ENCODE results near the gene GANAB. TPM values are rescaled to one million over a fixed set of nuclear protein-coding genes. Genes with fewer than 3 reads are reported as not detected.
A peak's percentile ranks its signal among the peaks of the same experiment; 100 is the strongest.
"Not testable (repeated sequence)": the region's sequence is repeated elsewhere in the genome, so short reads cannot be mapped to it uniquely, and the experiment has no call there.

The GANAB gene
- 100 to 1,000 TPM; 310 to 312 TPM for total RNA-seq

DNA sequence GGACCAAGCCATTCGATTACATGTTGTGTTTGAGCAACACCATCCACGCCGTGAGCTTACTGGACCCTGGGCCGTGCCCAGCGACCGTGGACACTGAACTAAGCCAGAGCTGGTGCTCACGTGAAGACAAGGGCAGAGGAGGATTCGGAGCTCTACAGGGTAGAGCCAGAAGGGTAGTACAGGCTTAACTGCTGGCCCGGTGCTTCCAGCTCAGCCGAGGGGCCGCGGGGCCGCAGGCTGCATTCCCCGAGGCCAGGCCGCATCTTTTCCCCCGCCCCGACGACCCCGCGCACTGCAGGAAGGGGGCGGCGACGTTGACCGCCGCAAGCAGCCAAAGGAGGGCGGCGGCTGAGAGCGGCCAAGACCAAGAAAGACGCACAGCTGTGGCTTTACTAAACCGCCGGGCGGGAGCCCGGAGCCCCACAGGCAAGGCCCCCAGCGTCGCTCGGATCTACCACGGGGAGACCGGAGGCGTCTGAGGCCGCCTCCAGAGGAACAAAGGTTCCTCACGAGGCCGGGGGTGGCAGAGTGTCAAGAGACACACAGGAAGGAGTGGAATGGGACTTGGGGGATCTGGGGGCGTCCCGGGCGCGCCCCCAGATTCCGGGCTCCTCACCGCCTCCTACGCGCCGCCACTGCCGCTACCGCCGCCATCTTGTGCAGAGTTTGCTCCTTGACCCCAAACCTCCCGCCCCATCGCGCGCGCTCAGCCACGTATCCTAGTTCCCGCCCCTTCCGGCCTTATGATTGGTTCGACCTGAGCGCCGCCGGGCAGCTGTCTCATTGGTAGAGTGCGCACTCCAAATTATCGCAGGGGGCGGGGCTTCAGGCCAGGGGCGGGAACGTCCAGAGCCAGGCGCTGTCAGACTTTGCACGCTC lies at the start of gene GANAB:
GANAB (minus strand) TSS at position 668 of the 879 bp plus-strand sequence; CDS start at position 654, 14 bp downstream.
- ATAC-seq (replicated peaks in 1 of 2) (peak; percentile 98 to 99), DNase-seq (peak; percentile 99 to 100)
- no peaks in the 10 kb centered on the region for H3K27me3 Mint-ChIP-seq (ENCODE audit: low read depth)
- H3K36me3 Mint-ChIP-seq (ENCODE audit: insufficient read depth in 2 of 2): peaks cover 5 to 7% of the 10 kb centered on the region in 2 donors
- peaks cover 42% of the 10 kb centered on the region for H3K4me1 Mint-ChIP-seq (ENCODE audit: low read depth)
- H3K9me3 Mint-ChIP-seq: no peaks in the 10 kb centered on the region
- H3K4me3 Mint-ChIP-seq: peak within 1 kb of the TSS; percentile 97 to 99
- peak within 1 kb of the TSS; percentile 90 for H3K27ac Mint-ChIP-seq

GRCh38 chr11:62694455-62695167 lies 48.2 kb upstream of the GANAB start:
- Mint-ChIP-seq H3K27me3 (ENCODE audit: low read depth) (no peaks in the 10 kb centered on the region), H3K36me3 (ENCODE audit: insufficient read depth in 2 of 2) (peaks cover 0 to 6% of the 10 kb centered on the region in 2 donors), H3K27ac (no peak overlapping the region), H3K9me3 (no peaks in the 10 kb centered on the region), H3K4me3 (no peak overlapping the region), H3K4me1 (ENCODE audit: low read depth) (peaks cover 8% of the 10 kb centered on the region)
- DNase-seq (peak; percentile 79 to 81), ATAC-seq (replicated peaks in 1 of 2) (peak; percentile 85 to 91)

GRCh38 chr11:62693624-62694023 lies 47.2 kb upstream of the GANAB start:
- H3K36me3 Mint-ChIP-seq (ENCODE audit: insufficient read depth in 2 of 2); H3K27ac Mint-ChIP-seq; H3K4me1 Mint-ChIP-seq (ENCODE audit: low read depth); H3K9me3 Mint-ChIP-seq; DNase-seq; ATAC-seq (replicated peaks in 1 of 2); H3K27me3 Mint-ChIP-seq (ENCODE audit: low read depth); H3K4me3 Mint-ChIP-seq: not testable (repeated sequence)

DNA sequence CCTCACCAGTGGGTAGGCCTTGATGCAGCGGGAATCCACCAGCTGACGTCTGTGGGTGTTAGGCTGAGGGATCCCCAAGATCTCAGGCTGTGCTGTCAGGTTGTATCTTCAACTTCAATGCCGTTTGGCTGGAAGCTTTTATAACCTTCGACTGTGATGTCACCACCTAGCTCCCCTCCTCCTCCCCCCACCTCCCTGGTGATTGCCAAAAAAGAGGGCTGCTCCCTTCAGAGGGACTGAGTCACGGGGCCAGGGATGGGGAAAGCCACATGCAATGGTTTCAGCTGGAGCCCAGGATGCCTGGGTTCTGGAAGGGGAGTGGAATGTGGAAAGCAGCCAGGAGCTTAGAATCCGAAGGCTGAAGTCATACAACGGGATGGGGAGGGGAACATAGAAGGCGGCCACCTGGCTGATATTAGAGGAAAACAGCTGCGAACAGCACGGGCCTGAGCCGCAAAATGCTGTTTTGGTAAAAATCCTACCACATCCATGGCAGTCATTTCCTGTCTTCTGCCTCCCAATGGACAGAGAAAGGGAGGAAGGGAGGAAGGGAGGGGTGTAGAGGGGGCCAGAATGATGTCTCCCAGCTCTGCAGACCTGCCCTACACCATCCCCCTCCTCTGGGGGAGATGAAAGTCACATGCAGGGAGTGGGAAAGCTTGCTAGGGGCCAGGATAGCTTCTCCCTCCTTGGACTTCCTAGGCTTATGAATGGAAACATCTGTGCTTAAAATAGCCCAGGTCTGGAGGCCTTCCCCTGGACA lies 43.2 kb upstream of the GANAB start, which contains the start of gene LRRN4CL:
LRRN4CL (minus strand) TSS at position 110 of the 763 bp plus-strand sequence. CDS start 1,022 bp downstream, outside the sequence.
- H3K27me3 Mint-ChIP-seq (ENCODE audit: low read depth): no peaks in the 10 kb centered on the region
- no peak for ATAC-seq (replicated peaks in 1 of 2)

GRCh38 chr11:62688491-62688890 lies 42.1 kb upstream of the GANAB start:
- Mint-ChIP-seq H3K27ac (no peak overlapping the region), H3K36me3 (ENCODE audit: insufficient read depth in 2 of 2) (no peaks in the 10 kb centered on the region)
- no peak for ATAC-seq (replicated peaks in 1 of 2)

More for the DNA sequence above, 43.2 kb upstream of the GANAB start, which contains the start of gene LRRN4CL:
- H3K36me3 Mint-ChIP-seq (ENCODE audit: insufficient read depth in 2 of 2): peaks cover 0 to 2% of the 10 kb centered on the region in 2 donors
- no peak for DNase-seq
- no peak within 1 kb of the TSS for H3K4me3 Mint-ChIP-seq
- H3K27ac Mint-ChIP-seq: no peak within 1 kb of the TSS
- H3K4me1 Mint-ChIP-seq (ENCODE audit: low read depth): peaks cover 3% of the 10 kb centered on the region
- no peaks in the 10 kb centered on the region for H3K9me3 Mint-ChIP-seq

DNA sequence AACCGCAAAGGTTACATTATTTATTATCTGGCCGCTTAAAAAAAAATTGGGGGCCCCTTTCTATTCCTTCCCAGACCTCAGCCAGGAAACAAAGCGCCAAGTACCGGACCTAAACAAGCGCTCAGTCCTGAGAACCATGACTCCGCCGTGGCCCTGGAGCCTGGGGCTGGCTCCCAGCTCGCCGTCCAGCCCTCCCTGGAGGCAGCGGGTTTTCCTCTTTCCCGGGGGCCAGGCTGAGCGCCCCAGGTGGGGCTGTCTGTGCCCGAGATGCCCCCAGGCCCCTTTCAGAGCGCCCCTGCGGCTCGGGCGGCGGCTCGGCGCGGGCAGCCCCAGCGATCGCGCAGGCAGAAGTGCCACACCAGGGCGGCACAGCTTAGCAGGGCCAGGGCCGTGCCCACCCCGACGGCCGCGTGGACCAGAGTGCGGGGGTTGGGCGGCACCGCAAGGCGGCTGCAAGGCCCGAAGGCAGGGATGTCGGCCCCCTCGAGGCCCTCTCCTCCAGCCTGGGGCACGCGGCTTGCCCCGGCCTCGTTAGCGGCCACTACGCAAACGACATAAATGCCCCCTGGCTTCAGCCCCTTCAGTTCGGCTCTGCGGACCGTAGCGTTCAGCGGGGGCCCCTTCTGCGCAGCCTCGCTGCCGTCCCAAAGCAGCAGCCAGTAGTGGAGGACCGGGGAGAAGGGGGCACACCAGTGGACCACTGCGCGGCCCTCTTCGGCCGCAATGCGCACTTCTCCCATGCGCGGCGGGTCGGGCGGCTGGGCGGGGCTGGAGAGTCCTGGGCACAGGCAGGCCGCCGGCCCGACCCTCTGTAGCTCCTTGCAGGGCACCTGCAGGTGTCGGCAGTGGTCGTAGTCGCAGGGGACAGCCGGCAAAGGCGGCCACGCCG lies 41.3 kb upstream of the GANAB start:
- H3K9me3 Mint-ChIP-seq: no peaks in the 10 kb centered on the region
- DNase-seq (no peak), ATAC-seq (replicated peaks in 1 of 2) (no peak)
- H3K27me3 Mint-ChIP-seq (ENCODE audit: low read depth): no peaks in the 10 kb centered on the region
- H3K4me1 Mint-ChIP-seq (ENCODE audit: low read depth): no peaks in the 10 kb centered on the region
- H3K4me3 Mint-ChIP-seq: no peak overlapping the region
- no peaks in the 10 kb centered on the region for H3K36me3 Mint-ChIP-seq (ENCODE audit: insufficient read depth in 2 of 2)
- H3K27ac Mint-ChIP-seq: no peak overlapping the region

More at GRCh38 chr11:62688491-62688890, 42.1 kb upstream of the GANAB start:
- no peaks in the 10 kb centered on the region for H3K9me3 Mint-ChIP-seq
- no peak overlapping the region for H3K4me3 Mint-ChIP-seq
- DNase-seq: no peak
- no peaks in the 10 kb centered on the region for H3K4me1 Mint-ChIP-seq (ENCODE audit: low read depth)
- no peaks in the 10 kb centered on the region for H3K27me3 Mint-ChIP-seq (ENCODE audit: low read depth)

DNA sequence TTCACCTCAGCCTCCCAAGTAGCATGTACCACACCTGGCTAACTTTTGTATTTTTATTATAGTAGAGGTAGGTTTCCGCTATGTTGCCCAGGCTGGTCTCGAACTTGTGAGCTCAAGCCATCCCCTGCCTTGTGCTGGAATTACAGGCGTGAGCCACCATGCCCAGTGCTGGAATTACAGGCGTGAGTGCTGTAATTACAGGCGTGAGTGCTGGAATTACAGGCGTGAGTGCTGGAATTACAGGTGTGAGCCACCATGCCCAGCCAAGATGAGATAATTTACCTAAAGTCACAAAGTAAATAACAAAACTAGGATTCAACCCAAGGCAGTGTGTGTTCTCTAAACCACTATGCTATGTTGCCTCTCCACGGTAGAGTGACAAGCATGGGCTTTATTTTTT lies 36.1 kb upstream of the GANAB start:
- H3K27ac Mint-ChIP-seq: no peak overlapping the region
- H3K4me3 Mint-ChIP-seq: no peak overlapping the region
- H3K4me1 Mint-ChIP-seq (ENCODE audit: low read depth): peaks cover 29% of the 10 kb centered on the region
- DNase-seq (no peak), ATAC-seq (replicated peaks in 1 of 2) (no peak)
- peaks cover 2 to 6% of the 10 kb centered on the region in 2 donors for H3K36me3 Mint-ChIP-seq (ENCODE audit: insufficient read depth in 2 of 2)
- no peaks in the 10 kb centered on the region for H3K27me3 Mint-ChIP-seq (ENCODE audit: low read depth)
- H3K9me3 Mint-ChIP-seq: no peaks in the 10 kb centered on the region

- Mint-ChIP-seq H3K4me1 (ENCODE audit: low read depth) (peaks cover 44% of the 10 kb centered on the region), H3K4me3 (peak overlapping the region; percentile 65 to 76), H3K27me3 (ENCODE audit: low read depth) (no peaks in the 10 kb centered on the region), H3K9me3 (no peaks in the 10 kb centered on the region), H3K36me3 (ENCODE audit: insufficient read depth in 2 of 2) (peaks cover 5 to 11% of the 10 kb centered on the region in 2 donors), H3K27ac (peak overlapping the region; percentile 84)
- DNase-seq: peak; percentile 49 to 60
- ATAC-seq (replicated peaks in 1 of 2): peak; percentile 77
Observed at GRCh38 chr11:62680825-62681240, 34.4 kb upstream of the GANAB start.

GRCh38 chr11:62678770-62679696 lies 32.6 kb upstream of the GANAB start, which contains the start of gene UBXN1:
TSS of gene UBXN1 (minus strand) at chr11:62679073. CDS start at chr11:62678923, 150 bp downstream.
- no peaks in the 10 kb centered on the region for H3K9me3 Mint-ChIP-seq
- H3K4me1 Mint-ChIP-seq (ENCODE audit: low read depth): peaks cover 50% of the 10 kb centered on the region
- no peaks in the 10 kb centered on the region for H3K27me3 Mint-ChIP-seq (ENCODE audit: low read depth)
- ATAC-seq (replicated peaks in 1 of 2) (peak; percentile 90 to 93), DNase-seq (peak; percentile 86 to 89)
- peak within 1 kb of the TSS; percentile 93 for H3K27ac Mint-ChIP-seq
- peaks cover 7 to 16% of the 10 kb centered on the region in 2 donors for H3K36me3 Mint-ChIP-seq (ENCODE audit: insufficient read depth in 2 of 2)
- peak within 1 kb of the TSS; percentile 76 to 80 for H3K4me3 Mint-ChIP-seq

GRCh38 chr11:62678433-62678769 lies 32.0 kb upstream of the GANAB start:
- H3K27me3 Mint-ChIP-seq (ENCODE audit: low read depth): no peaks in the 10 kb centered on the region
- DNase-seq (no peak), ATAC-seq (replicated peaks in 1 of 2) (peak in 1 of 2 donors; percentile 4)
- peak overlapping the region; percentile 93 for H3K27ac Mint-ChIP-seq
- H3K4me3 Mint-ChIP-seq: peak overlapping the region; percentile 76 to 80
- no peaks in the 10 kb centered on the region for H3K9me3 Mint-ChIP-seq
- peaks cover 7 to 18% of the 10 kb centered on the region in 2 donors for H3K36me3 Mint-ChIP-seq (ENCODE audit: insufficient read depth in 2 of 2)
- H3K4me1 Mint-ChIP-seq (ENCODE audit: low read depth): peaks cover 54% of the 10 kb centered on the region

- no peak for DNase-seq
- ATAC-seq (replicated peaks in 1 of 2): no peak
- peaks cover 58% of the 10 kb centered on the region for H3K4me1 Mint-ChIP-seq (ENCODE audit: low read depth)
Observed at GRCh38 chr11:62677714-62678113, 31.3 kb upstream of the GANAB start.

More at GRCh38 chr11:62677714-62678113, 31.3 kb upstream of the GANAB start:
- no peaks in the 10 kb centered on the region for H3K9me3 Mint-ChIP-seq
- peaks cover 7 to 18% of the 10 kb centered on the region in 2 donors for H3K36me3 Mint-ChIP-seq (ENCODE audit: insufficient read depth in 2 of 2)
- H3K27ac Mint-ChIP-seq: peak overlapping the region; percentile 76
- no peaks in the 10 kb centered on the region for H3K27me3 Mint-ChIP-seq (ENCODE audit: low read depth)
- peak overlapping the region; percentile 76 to 80 for H3K4me3 Mint-ChIP-seq
